HuH-7.5 (cell line): Measurements from ENCODE around the gene OR5F1.

Experiments
- DNase-seq: peaks from one replicate; pipeline ENCODE4 v3.0.0; 2011; ENCODE audit warnings: low spot score

Gene OR5F1

DNA sequence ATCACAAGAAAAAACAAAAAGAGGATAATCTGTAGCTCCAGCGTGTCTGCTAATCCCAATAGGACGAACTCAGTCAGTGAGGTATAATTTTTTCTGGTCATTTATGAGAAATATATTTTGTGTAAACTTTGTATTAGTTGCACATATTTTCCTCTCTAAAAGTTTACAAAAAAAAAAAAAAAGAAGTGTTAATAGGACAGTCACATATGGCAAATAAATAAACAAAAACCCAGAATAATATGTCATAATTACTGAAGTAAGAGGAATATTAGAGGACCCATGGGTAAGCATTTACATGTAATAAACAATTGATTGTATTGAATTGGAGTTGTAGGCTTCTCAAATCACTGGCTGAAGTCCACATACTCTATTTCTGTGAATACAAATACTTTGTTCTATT lies at the start of gene OR5F1:
Gene OR5F1, minus strand, starts transcription at position 101 of the 400 bp plus-strand sequence. Its CDS starts 0 bp downstream, at position 101.
- DNase-seq, result no peak

DNA sequence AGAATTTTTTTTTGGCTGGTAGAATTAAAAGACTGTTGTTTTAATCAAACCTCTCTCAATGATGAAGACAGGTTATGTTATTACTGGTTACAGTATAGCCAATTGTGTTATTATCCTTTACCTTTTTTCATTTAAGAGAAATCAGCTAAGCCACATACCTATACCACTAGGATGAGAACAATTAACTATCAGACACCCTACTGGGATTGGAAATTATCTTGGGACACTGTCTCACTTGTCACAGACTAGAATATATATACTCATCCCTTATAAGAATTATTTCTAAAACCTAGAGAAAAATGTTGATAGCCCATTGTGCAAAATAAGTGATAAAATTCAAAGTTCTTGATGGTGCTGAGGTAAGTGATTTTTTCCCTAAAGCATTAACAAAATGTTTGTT lies 32.9 kb upstream of the OR5F1 start, which contains the start of gene OR5AS1:
Gene OR5AS1, plus strand, starts transcription at position 301 of the 400 bp plus-strand sequence. CDS start 2,765 bp downstream, outside the sequence.
- no peak for DNase-seq

DNA sequence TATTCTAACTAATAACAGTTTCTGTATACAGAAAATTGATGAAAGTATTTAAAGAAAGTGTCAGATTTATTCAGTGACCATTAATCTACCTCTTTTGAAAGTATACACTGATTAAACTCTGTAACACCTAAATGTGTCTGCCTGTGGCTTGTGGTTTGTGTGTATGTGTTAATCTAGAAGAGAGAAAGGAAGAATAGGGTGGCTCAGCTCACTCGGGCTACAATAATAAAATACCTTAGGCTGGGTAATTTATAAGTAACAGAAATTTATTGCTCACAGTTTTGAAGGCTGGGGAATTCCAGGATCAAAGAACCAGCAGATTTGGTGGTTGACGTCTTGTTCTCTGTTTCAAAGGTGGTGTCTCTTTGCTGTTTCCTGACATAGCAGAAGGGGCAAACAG lies 19.4 kb upstream of the OR5F1 start:
- no peak for DNase-seq

DNA sequence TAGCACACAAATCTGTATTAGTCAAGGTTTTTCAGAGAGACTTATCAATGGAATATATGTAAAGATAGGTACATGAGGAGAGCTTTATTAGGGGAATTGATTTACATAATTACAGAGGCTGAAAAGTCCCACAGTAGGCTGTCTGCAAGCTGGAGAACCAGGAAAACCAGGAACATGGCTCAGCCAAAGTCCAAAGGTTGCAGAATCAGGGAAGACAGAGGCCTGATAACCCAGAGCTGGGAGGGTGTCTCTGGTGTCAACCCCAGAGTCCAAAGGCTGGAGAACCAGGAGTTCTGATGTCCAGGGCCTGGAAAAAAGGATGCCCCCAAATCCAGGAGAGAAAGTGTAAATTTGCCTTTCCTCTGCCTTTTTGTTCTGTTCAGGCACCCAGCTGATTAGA lies 16.3 kb upstream of the OR5F1 start:
- DNase-seq, result no peak

DNA sequence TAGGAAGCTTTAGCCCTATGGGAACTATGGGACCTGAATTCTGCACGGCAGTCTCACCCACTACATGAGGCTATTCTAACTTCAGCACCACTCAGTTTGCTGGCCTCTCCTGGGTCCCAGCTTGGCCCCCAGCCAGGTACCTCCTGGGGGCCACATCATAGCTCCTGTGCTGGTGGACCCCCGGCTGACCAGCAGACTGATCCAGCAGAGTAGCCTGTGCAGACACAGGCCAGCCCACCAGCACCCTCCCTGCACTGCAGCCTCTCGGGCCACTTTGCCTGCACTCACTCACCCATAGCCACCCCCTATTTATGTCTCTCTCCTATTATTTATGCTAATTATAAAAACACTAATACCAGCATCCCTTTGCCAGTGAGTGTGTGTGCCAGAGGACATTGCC lies 23.5 kb downstream of the OR5F1 start:
- DNase-seq, result no peak

DNA sequence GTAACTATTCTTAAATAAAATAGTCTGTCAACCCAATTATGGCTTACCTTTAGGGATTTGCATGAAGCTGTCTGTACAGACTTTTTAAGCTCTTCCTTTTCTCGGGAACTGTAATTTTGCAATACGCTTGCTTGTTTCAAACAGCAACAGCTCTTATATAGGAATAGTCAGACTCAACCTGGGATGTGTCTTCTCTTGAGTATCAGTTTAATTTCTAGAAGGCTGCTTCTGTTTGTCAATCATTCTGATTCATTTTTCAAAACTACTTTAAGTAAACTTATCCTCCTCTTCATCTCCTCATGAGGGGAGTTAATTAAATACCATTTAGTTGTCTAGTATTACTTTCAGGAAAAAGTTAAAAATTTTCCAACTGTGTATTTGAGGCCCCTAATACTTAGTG lies 24.6 kb downstream of the OR5F1 start, which contains the start of gene OR10AG1:
Gene OR10AG1, minus strand, starts transcription at position 101 of the 400 bp plus-strand sequence. Its CDS starts 38 bp downstream, at position 63.
- no peak for DNase-seq

DNA sequence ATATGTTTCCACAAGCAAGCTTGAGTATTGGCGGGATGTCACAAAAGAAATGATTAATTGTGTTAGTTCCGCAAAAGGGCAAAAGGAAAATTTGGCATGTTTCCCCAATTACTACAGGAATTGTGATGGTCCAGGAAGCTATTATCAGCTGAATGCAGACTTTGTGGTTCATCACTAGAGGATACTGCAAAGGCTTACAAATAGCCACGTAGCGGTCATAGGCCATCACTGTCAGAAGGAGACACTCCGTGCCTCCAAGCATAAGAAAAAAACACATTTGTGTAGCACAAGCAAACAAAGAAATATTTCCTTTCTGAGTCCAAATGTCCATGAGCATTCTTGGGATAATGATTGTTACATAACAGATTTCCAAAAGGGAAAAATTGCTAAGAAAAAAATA lies 26.5 kb downstream of the OR5F1 start:
- DNase-seq, result no peak

DNA sequence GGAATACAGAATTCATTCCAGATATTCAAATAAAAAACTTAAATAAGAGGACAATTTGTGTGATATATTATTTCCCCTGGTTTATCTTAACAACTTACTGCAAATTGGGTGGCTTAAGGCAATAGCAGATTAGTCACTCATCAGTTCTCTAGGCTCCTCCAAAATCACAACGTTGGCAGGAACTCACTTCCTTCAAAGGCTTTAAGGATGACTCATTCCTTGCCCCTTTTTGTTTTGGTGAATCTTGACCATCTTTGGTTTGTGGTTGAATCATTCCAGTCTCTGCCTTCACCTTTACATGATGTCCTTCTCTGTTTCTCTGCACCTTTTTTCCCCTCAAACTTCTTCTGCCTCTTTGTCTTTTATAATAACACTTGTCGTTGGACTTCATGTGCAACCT lies 28.0 kb downstream of the OR5F1 start:
- no peak for DNase-seq

DNA sequence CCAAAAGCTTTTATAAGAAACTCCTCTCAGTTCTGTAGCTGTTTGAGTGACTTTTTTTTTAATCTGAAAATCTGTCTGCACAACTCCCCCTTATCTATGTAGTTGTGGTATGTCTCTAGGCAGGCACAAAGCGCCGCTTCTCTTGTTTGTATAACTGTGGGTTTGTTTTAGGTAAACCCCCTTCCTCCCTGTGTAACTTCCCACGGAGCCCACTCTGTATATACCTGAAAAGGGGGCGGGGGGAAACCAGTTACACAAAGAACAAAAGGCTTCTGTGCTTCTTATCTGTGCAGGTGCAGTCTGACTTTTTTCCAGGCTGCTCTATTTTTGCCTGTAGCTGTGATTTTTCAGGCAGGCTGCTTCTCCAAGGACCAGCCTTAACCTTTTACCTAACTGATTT lies 37.9 kb downstream of the OR5F1 start:
- no peak for DNase-seq

DNA sequence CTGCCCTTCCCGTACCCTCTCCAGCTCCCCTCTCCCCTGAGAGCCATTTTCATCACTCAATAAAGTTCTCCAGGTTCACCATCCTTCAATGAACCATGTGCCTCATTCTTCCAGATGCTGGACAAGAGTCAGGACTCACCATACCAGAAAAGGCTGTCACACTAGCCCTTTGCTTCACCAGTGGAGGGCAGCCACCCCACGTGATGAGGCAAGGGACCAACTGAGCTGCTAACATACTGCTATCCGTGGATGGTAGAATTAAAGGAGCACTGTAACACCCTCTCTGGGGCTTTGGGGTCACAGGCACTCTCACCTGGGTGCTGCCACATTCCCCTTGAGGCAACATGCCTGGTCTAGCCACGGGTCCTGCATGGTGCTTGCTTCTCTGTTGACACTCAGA lies 45.1 kb downstream of the OR5F1 start:
- no peak for DNase-seq
